NB4 (cell line): ENCODE measurements around the gene SIRPA.

Experiments used
- DNase-seq: peaks from one replicate; pipeline ENCODE4 v3.0.0; 2010; ENCODE audit warnings: low read depth
- H3K4me3 ChIP-seq: one replicate; pipeline ENCODE4 v1.5.1; 2011; ENCODE audit warnings: mild to moderate bottlenecking, low read depth, low read length, moderate library complexity
- MYC ChIP-seq: IDR thresholded peaks from 2 replicates; pipeline ENCODE4 v1.6.1; 2011; ENCODE audit warnings: low read depth, low read length
- POLR2A ChIP-seq: IDR thresholded peaks from 2 replicates; pipeline ENCODE4 v1.6.1; 2011; ENCODE audit warnings: mild to moderate bottlenecking; ENCODE audit not compliant: insufficient read length; ENCODE audit errors: extremely low read depth
- TF ChIP-seq, protein P1 (sequence below): IDR thresholded peaks from 2 replicates; pipeline ENCODE4 v1.6.1; 2011; ENCODE audit warnings: low read depth, low read length
- TF ChIP-seq, protein P2 (sequence below): IDR thresholded peaks from one replicate; pipeline ENCODE4 v1.5.1; 2012; ENCODE audit warnings: low read depth, low read length

Gene SIRPA

DNA sequence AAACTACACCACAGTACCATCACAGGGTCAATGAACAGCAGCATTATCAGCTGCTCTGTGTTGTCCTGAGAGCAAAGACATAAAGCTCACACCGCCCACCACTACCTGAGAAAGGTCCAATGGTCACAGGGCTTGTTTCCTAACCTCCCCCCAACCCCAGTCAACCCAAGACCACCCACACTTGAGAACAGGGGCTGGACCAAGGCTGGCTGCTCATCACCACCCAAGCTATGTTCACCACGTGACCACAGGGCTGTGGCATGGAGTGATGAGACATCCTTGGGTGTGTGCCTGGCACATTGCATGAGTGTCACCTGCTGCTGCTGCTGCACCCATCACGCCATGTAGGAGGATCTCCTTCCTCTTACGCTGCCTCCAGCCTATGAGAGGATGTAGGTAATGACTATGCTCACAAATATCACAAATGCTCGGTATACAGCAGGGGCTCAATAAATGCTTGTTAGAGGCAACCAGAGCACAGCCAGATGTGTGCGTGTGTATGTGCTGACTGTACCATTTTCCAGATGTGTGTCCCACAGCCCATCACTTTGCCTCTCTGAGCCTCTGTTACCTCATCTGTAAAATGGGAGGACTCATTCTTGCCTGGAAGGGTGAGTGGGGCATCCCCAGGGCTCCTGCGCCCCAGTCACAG is 23.3 kb upstream of the SIRPA start:
- TF ChIP-seq, protein P1, sequence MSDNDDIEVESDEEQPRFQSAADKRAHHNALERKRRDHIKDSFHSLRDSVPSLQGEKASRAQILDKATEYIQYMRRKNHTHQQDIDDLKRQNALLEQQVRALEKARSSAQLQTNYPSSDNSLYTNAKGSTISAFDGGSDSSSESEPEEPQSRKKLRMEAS, result no peak
- TF ChIP-seq MYC (no peak), POLR2A (no peak)
- TF ChIP-seq, protein P2, sequence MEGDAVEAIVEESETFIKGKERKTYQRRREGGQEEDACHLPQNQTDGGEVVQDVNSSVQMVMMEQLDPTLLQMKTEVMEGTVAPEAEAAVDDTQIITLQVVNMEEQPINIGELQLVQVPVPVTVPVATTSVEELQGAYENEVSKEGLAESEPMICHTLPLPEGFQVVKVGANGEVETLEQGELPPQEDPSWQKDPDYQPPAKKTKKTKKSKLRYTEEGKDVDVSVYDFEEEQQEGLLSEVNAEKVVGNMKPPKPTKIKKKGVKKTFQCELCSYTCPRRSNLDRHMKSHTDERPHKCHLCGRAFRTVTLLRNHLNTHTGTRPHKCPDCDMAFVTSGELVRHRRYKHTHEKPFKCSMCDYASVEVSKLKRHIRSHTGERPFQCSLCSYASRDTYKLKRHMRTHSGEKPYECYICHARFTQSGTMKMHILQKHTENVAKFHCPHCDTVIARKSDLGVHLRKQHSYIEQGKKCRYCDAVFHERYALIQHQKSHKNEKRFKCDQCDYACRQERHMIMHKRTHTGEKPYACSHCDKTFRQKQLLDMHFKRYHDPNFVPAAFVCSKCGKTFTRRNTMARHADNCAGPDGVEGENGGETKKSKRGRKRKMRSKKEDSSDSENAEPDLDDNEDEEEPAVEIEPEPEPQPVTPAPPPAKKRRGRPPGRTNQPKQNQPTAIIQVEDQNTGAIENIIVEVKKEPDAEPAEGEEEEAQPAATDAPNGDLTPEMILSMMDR, result no peak
- no peak for DNase-seq
- no peak overlapping the region for H3K4me3 ChIP-seq

DNA sequence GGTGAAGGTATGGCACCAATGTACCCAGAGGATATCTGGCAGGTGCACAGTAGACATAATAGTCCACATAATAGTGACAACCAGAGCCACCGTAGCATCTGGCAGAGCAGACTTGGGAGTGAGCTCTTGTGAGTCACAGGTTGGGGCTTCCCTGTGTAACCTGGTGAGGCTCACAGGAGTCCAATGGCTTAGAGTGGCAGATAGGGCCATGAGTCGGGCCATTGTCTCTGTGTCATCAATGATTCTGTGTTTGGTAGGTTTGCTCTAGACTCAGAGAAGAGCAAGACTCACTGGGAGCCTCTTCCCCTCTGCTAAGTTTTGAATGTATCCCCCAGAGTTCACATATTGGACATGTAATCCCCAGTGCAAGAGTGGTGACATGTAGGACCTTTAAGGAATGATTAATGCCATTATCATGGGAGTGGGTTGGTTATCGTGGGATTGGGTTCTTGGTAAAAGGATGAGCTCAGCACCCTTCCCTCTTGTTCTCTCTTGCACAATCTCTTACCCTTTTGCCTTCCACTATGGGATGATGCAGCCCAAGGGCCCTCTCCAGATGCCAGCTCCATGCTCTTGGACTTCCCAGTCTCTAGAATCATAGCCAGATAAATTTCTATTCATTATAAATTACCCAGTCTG is 22.6 kb upstream of the SIRPA start:
- DNase-seq, result no peak
- no peak overlapping the region for H3K4me3 ChIP-seq
- TF ChIP-seq, protein P1, result no peak
- TF ChIP-seq POLR2A (no peak), MYC (no peak)
- TF ChIP-seq, protein P2, result no peak

DNA sequence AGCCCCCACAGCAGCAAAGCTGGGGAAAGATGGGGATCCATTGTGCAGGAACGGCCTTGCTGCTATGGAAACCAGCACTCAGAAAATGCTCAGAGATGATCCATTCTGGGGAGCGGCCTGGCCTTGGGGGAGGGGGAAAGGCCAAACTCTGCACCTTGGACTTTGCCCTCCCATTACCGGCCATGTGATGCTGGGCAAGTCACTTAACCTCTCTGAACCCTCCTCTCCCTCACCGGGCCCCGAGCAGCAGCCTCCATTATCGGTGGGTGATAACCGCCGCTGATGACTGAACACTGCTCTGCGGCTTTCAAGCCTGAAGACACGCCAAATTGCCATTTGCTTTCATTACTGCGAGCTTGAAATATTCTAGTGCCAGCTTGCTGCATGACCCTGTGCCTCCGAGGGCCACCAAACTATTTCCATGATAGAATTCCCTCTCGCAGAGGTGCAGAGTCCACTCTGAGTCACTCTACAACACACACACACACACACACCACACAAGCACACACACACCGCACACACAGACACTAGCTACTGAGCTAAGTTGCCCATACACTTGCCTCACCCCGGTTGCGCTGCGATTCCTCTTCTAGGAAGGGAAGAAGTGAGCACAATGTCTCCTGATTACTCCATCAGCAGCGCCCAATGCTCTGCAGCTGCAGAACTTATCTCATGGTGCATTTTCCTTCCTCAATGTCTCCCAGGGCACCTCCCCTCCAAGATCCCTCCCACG is 20.6 kb upstream of the SIRPA start:
- H3K4me3 ChIP-seq, result no peak overlapping the region
- no peak for TF ChIP-seq MYC
- TF ChIP-seq, protein P1, result no peak
- TF ChIP-seq POLR2A, result no peak
- TF ChIP-seq, protein P2, result no peak
- DNase-seq, result peak; percentile 66

DNA sequence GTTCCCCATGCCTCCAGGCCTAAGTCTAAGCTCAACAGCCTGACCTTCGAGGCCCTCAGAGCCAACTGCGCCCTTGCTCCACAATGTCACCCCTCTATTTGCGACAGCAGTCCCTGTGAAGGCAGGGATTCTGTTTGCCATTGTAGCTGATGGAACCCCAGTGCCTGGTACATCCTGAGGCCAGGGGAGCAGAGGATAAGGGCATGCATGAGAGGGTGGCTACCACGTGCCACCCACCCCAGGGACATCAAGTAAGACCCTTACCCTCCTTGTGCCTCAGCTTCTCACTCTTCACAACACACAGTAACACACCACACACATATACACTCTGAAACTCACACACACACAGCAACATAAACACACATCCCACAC is 20.0 kb upstream of the SIRPA start:
- no peak overlapping the region for H3K4me3 ChIP-seq
- no peak for DNase-seq
- TF ChIP-seq, protein P2, result no peak
- TF ChIP-seq, protein P1, result no peak
- no peak for TF ChIP-seq POLR2A
- TF ChIP-seq MYC, result no peak

DNA sequence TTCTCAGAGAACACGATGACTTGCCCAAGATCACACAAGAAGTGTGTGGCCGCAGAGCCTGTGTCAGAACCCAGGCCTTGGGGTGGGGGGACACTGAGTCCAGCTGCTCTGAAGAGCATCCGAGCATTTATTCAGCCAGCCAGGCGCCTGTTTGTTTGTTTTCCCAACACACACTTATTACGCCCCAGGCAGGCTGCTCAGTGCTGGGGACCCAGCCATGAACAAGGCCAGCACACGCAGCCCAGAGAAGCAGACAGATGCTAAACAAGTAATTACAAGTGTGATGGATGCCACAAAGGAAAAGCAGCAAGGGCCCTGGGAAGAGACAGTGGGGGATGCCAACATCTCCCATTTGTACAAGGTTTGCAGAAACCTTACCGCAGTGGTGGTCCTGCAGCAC is 19.4 kb upstream of the SIRPA start:
- no peak overlapping the region for H3K4me3 ChIP-seq
- TF ChIP-seq, protein P2, result no peak
- no peak for TF ChIP-seq MYC
- no peak for TF ChIP-seq POLR2A
- TF ChIP-seq, protein P1, result no peak
- DNase-seq, result no peak
